Epidermal melanocyte (primary cell): Measurements from ENCODE around the gene ZP3.
"Not testable (repeated sequence)": the region's sequence is repeated elsewhere in the genome, so short reads cannot be mapped to it uniquely, and the experiment has no call there.

Experiments
- DNase-seq: peaks from one replicate; pipeline ENCODE4 v3.0.0; 2011; ENCODE audit warnings: low spot score; ENCODE audit not compliant: insufficient read length

The ZP3 gene

GRCh38 chr7:76482660-76483059 lies 57.9 kb downstream of the ZP3 start:
- not testable (repeated sequence) for DNase-seq

- DNase-seq = not testable (repeated sequence)
Observed at GRCh38 chr7:76483081-76483480, 58.3 kb downstream of the ZP3 start.

- not testable (repeated sequence) for DNase-seq
Observed at GRCh38 chr7:76484456-76484855, 59.7 kb downstream of the ZP3 start.

- DNase-seq = not testable (repeated sequence)
Observed at GRCh38 chr7:76485822-76486610, 61.3 kb downstream of the ZP3 start.

- DNase-seq = not testable (repeated sequence)
Observed at GRCh38 chr7:76486618-76487017, 61.9 kb downstream of the ZP3 start.

GRCh38 chr7:76487969-76488368 lies 63.2 kb downstream of the ZP3 start:
- not testable (repeated sequence) for DNase-seq
